ENCODE data around the gene GBA3. TPM values are rescaled to one million over a fixed set of nuclear protein-coding genes. Genes with fewer than 3 reads are reported as not detected.
A peak's percentile ranks its signal among the peaks of the same experiment; 100 is the strongest.

Gene GBA3
- total RNA-seq, 2 donors from 2014 or later = 4.7 to 14.9 TPM

- intact Hi-C loops (cut with DNase I, micrococcal nuclease) = no loop called here
- ATAC-seq (no peak), DNase-seq (no peak)
These were observed 6.6 kb upstream of the GBA3 start for GRCh38 chr4:22686141-22686540.

GRCh38 chr4:22688236-22688635, 4.5 kb upstream of the GBA3 start:
- ATAC-seq = no peak
- intact Hi-C loops (cut with DNase I, micrococcal nuclease) = no loop called here
- DNase-seq = no peak

DNA sequence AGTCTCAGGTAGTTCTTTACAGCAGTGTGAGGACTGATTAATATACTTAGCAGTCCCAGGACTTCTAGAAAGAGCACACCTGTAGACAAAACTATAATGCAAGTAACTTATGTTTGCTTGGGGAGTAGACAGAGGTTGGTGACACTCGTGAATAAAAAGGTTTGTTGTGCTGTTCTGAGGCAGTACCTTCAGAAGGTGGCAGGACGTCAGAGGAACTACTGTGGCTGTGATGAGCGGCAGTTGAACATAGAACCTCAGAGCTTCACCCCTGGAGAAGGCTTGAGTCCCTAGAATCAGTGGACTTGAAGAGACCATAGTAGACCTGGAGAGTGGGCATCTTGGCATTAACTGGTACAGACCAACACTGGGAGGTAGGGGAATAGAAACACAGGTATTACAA, 3.3 kb upstream of the GBA3 start:
- DNase-seq (no peak), ATAC-seq (no peak)
- intact Hi-C loops (cut with DNase I, micrococcal nuclease) = no loop called here

GRCh38 chr4:22695029-22695428, 2.3 kb downstream of the GBA3 start:
- intact Hi-C loops (cut with DNase I, micrococcal nuclease) = no loop called here
- no peak for DNase-seq
- no peak for ATAC-seq

GRCh38 chr4:22695917-22696316, 3.2 kb downstream of the GBA3 start:
- peak; percentile 72 for ATAC-seq
- intact Hi-C loops (cut with DNase I, micrococcal nuclease) = no loop called here
- DNase-seq = no peak

DNA sequence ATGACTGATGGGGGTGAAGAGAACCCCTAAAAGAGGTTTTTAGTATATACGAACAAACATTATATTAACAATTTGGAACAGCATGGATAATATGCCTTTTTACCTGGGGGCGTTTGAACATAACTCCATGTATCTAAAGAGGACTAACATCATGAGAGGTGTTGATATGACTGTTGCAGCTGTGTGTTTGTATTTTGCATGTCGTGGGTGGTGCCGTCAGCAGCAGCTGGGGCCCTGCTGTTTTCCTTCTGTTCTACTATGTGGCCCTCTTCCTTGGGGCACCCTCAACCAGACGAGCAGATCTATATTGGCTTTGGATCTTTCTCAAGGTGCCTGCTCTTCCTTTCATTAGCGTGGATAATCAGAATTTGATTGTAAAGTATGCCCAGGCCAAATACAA, 11.2 kb downstream of the GBA3 start:
- DNase-seq (no peak), ATAC-seq (no peak)
- intact Hi-C loops (cut with DNase I, micrococcal nuclease) = no loop called here

GRCh38 chr4:22707390-22707789, 14.7 kb downstream of the GBA3 start:
- ATAC-seq = no peak
- intact Hi-C loops (cut with DNase I, micrococcal nuclease) = no loop called here
- no peak for DNase-seq

- peak; percentile 81 for ATAC-seq
- no peak for DNase-seq
- intact Hi-C loops (cut with DNase I, micrococcal nuclease) = no loop called here
These were observed 16.2 kb downstream of the GBA3 start for GRCh38 chr4:22708961-22709360.

DNA sequence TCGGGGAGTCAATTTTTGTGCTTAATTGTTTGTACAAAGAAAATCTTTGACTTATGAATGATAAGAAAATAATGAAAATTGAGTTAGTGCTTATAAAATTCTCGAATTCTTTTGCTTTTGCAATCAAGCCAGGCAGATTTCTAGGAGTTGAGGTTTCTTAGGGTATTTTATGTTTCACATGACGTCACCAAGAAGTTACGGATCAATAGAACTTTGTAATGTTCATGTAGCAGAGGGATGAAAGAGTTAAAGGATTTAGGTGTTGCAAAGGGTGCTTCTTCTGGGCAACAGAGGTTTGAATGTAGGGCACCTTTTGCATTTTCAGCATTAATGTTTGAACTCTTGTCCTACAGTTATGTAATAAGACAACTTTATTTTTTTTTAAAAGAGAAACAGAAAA, 19.4 kb downstream of the GBA3 start:
- DNase-seq = no peak
- ATAC-seq = no peak
- intact Hi-C loops (cut with DNase I, micrococcal nuclease) = no loop called here

DNA sequence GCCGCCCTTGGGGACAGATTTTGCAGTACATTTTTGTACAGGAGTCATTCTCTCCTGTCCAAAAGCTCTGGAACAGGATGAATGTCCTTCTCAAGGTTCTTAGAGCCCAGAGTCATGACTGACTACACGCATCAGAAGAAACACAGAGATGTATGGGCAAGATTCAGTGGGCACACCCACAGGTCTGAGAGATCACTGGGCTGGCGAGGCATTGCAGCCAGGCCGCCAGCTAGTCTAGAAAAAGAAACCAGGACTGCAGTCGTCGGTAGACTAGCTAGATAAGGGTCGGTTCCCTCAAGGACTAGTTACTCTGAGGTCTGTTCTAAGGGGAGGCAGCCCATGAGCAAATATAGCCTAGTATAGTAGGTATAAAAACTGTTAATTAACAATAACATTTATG, 19.8 kb downstream of the GBA3 start:
- intact Hi-C loops (cut with DNase I, micrococcal nuclease) = no loop called here
- DNase-seq = no peak
- ATAC-seq = no peak

DNA sequence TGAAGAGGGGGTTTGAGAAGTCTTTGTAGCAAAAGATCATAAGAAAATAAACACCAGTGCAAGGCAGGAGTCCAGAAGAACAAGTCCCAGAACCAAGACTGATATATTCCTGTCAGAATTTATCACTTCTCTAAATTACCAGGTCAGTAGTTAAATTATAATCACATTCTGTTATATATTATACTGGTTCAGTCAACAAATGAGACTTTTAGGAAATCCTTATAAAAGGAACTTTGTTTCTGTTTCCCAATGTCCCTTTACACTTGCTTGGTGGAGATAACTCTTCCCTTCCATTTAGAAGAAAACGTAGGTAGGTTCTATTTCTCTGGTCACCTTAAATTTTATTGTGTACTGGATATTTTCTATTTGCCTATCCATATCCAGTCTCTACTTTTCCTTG, 21.1 kb downstream of the GBA3 start:
- ATAC-seq (no peak), DNase-seq (no peak)
- intact Hi-C loops (cut with DNase I, micrococcal nuclease) = no loop called here

DNA sequence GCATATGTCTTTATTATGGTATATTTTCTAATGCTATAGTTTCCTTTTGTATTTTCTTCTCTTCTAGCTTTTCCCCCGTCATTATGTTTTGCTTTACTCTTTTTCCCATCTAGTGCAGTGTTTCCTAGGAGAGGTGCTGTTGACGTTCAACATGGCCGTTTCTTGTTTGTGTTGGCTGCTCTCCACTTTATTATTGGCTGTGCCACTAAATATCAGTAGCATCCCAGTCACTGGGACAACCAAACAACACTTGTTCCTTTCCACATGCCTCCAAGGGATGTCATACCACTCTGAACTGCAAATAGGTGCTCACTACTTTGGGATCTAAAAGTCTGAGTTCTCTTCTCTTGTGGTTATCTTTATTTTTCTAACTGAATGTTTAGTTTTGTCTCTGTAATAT, 26.5 kb downstream of the GBA3 start:
- intact Hi-C loops (cut with DNase I, micrococcal nuclease) = no loop called here
- no peak for ATAC-seq
- DNase-seq = no peak

GRCh38 chr4:22720091-22720490, 27.4 kb downstream of the GBA3 start:
- ATAC-seq (no peak), DNase-seq (no peak)
- intact Hi-C loops (cut with DNase I, micrococcal nuclease) = no loop called here

- ATAC-seq (no peak), DNase-seq (no peak)
- intact Hi-C loops (cut with DNase I, micrococcal nuclease) = no loop called here
These were observed 28.5 kb downstream of the GBA3 start for GRCh38 chr4:22721204-22721603.

DNA sequence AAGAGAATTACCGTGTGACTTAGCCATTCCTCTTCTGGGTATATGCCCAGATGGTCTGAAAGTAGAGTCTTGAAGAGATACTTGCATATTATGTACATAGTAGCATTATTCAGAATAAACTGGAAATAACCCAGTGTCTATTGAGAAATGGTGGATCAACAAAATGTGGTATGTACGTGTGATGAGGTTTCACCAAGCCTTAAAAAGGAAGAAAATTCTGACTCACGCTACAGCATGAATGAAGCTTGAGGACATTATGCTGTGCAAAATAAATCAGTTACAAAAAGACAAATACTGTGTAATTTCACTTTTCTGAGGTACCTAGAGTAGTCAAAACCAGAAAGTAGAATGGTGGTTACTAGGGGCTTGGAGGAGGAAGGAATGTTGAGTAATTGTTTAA, 37.3 kb downstream of the GBA3 start:
- intact Hi-C loops (cut with DNase I, micrococcal nuclease) = no loop called here
- no peak for DNase-seq
- no peak for ATAC-seq

GRCh38 chr4:22733816-22734215, 41.1 kb downstream of the GBA3 start:
- ATAC-seq (no peak), DNase-seq (no peak)
- intact Hi-C loops (cut with DNase I, micrococcal nuclease) = no loop called here

- intact Hi-C loops (cut with DNase I, micrococcal nuclease) = no loop called here
- ATAC-seq = no peak
- no peak for DNase-seq
These were observed 44.2 kb downstream of the GBA3 start for GRCh38 chr4:22736912-22737311.

DNA sequence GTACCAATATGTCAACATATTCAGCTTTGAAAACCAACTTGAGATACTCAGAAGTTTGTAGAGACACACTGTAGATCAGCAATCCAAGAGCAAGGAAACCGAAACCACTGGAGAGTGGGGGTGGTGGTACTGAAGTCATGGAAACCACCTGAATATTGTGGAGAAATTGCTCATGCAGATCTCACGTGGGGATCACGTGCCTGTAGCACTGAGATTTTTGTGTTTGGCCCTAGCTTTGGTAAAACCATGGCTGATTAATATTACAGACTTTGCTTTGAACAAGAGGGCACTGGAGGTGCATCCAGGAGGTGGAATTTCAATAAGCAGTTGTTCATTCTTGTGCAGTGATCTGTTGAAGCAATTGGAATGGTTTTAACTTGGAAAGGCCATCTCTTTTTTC, 47.2 kb downstream of the GBA3 start:
- intact Hi-C loops (cut with DNase I, micrococcal nuclease) = no loop called here
- no peak for DNase-seq
- ATAC-seq = no peak

DNA sequence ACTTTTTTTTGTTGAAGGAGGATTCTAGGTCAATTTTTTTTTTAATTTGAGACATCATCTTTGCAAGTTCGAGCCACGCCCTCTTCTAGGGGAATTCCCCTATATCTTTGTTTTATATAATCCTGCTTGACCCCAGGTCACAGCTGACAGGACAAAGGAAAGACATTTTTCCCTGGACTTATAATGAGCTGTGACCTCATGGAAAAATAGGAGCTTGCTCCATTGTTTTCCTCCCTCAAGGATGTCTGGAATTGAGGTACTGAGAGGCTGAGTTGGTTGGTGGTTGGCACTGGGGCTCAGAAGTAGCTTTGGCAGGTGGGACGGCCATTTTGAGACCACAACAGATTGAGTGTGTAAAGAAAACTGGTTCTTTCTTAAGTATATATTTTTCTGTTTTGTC, 49.0 kb downstream of the GBA3 start:
- ATAC-seq (no peak), DNase-seq (no peak)
- intact Hi-C loops (cut with DNase I, micrococcal nuclease) = no loop called here

DNA sequence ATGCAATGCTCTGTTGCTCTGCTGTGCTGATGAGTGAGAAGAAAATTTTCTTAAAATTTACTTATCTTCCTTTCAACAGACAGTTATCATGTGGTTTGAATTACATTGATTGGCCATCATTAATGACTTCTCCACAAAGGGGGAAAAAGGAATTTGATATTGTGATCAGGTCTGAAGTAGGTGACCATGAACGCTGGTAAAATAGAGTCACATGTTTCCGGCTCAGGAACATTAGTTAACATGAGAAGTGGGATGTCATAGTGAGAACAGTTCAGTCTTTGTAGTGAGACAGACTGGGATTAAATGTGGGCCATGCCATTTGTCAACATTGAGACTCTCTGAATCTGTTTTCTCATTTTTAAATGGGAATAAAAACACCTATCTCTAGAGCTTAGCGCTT, 50.6 kb downstream of the GBA3 start:
- ATAC-seq = no peak
- DNase-seq = no peak
- intact Hi-C loops (cut with DNase I, micrococcal nuclease) = no loop called here

DNA sequence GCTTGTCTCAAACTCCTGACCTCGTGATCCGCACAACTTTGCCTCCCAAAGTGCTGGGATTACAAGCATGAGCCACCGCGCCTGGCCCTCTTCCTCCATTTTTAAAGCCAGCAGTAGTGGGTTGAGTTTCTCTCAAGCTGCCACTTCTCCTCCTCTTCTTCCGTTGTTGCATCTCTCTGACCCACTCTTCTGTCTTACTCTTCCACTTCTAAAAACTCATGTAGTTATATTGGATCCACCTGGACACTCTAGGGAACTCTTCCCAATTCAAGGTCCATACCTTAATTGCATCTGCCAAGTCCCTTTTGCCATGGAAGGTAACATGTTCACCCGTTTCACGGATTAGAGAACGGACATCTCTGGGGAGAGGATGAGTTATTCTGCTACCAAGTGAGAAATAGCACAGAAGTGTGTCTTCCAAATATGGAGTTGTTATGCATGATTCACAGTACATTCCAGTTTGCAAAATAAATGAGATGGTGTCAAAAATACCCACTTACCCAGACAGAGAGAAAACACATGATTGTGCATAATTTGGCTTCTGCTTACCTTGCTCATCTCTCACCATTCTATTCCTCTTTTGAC, 51.8 kb downstream of the GBA3 start:
- no peak for DNase-seq
- ATAC-seq = no peak
- intact Hi-C loops (cut with DNase I, micrococcal nuclease) = no loop called here

DNA sequence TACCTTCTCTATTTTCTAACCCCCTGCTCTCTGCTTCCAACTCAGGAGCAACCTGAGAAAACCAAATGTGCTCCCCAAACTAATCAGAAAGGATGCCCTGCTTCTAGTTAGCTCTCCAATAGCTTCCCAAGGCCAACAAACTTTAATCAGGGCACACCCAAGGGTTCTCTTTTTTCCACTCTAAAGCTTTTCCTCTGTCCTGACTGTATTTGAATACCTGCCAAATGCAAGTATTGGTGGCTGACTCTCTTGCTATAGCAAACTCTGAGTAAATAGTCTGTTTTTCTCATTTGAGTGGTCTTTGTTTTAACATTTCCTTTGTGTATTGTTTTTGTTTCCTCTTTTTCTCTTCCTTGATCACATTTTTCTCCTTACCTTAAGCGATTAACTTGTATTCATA, 52.5 kb downstream of the GBA3 start:
- no peak for DNase-seq
- ATAC-seq = no peak
- intact Hi-C loops (cut with DNase I, micrococcal nuclease) = no loop called here
